GM21528 (cell line): ENCODE data around the gene ITCH.
"Not testable (repeated sequence)": the region's sequence is repeated elsewhere in the genome, so short reads cannot be mapped to it uniquely, and the experiment has no call there.

Source experiments
- ATAC-seq: cut with Tn5 transposase; IDR thresholded peaks from one replicate; pipeline ENCODE4 v1.9.1; 2021; ENCODE audit warnings: mild to moderate bottlenecking, moderate library complexity; ENCODE audit not compliant: unreplicated experiment, low FRiP score

The ITCH gene

GRCh38 chr20:34343458-34344211 is 19.4 kb upstream of the ITCH start:
- no peak for ATAC-seq

DNA sequence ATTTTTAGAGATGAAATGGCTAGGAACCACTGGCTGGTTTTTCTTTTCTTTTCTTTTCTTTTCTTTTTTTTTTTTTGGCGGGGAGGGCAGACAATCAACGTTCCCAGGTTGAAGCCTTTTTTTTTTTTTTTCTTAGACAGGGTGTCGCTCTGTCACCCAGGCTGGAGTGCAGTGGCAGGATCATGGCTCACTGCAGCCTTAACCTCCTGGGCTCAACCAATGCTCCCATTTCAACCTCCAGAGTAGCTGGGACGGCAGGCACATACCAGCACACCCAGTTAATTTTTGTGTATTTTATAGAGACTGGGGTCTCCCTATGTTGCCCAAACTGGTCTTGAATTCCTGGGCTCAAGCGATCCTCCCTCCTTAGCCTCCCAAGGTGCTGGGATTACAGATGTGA is 18.8 kb upstream of the ITCH start:
- ATAC-seq: no peak

- ATAC-seq: no peak
These were observed 17.7 kb upstream of the ITCH start for GRCh38 chr20:34345402-34345736.

- not testable (repeated sequence) for ATAC-seq
These were observed 17.1 kb upstream of the ITCH start for GRCh38 chr20:34345839-34346532.

GRCh38 chr20:34346533-34346865 is 16.6 kb upstream of the ITCH start:
- ATAC-seq: not testable (repeated sequence)

DNA sequence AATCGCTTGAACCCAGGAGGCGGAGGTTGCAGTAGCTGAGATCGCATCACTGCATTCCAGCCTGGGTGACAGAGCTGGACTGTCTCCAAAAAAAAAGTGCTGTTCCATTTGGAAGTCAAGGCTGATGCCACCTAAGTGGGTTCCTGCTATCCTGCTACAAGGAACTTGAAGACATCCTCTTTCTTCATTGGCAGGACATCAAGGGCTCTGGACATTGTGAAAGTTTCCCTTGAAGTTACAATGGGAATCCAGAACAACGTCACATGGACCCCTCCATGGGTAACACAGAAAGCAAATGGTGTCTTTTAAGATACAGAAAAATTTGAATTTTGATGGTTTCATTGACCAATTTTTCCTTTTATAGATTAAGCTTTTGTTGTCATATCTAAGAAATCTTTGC is 15.5 kb upstream of the ITCH start:
- no peak for ATAC-seq

- ATAC-seq: no peak
These were observed 13.0 kb upstream of the ITCH start for GRCh38 chr20:34350095-34350494.

DNA sequence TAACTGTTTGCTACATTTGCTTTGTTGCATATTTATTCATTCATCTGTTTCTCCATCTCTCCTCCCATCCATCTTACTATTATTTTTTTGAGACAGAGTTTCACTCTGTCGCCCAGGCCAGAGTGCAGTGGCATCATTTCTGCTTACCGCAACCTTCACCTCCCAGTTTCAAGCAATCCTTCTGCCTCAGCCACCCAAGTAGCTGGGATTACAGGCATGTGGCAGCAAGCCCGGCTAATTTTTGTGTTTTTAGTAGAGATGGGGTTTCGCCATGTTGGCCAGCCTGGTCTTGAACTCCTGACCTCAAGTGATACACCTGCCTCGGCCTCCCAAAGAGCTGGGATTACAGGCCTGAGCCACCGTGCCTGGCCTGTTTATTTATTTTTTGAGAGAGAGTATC is 9.6 kb upstream of the ITCH start:
- ATAC-seq: not testable (repeated sequence)

GRCh38 chr20:34355427-34355826 is 7.6 kb upstream of the ITCH start:
- no peak for ATAC-seq

- ATAC-seq: not testable (repeated sequence)
These were observed 3.3 kb upstream of the ITCH start for GRCh38 chr20:34359729-34360128.

DNA sequence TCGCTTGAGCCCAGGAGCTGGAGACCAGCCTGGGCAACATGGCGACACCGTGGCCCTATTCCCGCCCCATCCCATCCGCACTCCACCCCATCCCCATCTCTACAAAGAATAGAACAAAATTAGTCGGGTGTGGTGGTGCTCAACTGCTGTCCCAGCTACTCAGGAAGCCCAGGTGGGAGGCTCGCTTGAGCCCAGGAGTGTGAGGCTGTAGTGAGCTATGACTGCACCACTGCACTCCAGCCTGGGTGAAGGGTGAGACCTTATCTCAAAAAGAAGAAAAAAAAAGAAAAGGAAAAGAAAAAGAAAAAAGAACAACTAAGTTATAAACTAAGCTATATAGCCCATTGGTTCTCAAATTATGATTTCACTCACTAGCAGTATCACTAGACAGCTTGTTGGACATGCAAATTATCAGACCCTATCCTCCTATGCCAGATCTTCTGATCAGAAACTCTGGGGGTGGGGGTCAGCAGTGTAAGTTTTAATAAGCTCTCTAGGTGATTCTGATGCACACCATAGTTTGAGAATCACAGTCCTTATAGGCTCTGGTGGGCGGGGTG is 491 bp upstream of the ITCH start:
- ATAC-seq: peak; percentile 13

- ATAC-seq: peak; percentile 46
These were observed 571 bp downstream of the ITCH start for GRCh38 chr20:34363465-34364222.

DNA sequence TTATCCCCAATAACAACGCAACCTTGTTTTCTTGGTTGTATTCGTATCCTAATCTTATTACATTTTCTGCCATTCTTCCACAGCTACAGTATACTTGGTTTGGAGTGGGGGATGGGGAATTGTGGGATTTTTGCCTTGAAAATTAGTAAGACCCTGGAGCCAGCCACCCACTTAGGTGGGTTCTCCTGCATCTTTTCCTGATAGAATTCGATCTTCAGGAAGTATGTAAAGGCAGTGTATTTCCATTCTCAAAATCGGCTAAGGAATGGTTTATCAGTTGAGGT is 1.1 kb downstream of the ITCH start:
- ATAC-seq: no peak

GRCh38 chr20:34365765-34366213 is 2.7 kb downstream of the ITCH start:
- ATAC-seq: no peak

DNA sequence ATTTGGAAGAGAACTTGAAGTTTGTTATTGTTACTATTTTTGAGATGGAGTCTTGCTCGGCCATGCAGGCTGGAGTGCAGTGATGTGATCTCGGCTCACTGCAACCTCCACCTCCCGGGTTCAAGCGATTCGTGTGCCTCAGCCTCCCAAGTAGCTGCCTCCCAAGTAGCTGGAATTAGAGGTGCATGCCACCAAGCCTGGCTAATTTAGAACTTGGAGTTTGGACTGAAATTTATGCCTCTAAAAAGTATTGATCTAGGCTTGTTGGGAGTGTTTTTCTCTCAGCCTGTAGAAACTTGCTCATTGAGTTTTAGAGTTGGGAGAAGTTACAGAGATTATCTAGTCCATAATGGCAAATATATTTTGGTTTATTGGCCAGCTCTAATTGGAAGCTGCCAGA is 4.1 kb downstream of the ITCH start:
- no peak for ATAC-seq

DNA sequence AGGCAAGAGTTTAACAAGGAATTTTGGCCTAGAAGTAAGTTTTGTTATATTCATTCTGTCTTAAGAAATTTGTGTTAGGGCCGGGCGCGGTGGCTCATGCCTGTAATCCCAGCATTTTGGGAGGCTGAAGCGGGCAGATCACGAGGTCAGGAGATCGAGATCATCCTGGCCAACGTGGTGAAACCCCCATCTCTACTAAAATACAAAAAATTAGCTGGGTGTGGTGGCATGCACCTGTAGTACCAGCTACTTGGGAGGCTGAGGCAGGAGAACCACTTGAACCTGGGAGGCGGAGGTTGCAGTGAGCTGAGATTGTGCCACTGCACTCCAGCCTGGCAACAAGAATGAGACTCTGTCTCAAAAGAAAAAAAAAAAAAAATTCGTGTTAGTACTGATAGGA is 4.8 kb downstream of the ITCH start:
- not testable (repeated sequence) for ATAC-seq

DNA sequence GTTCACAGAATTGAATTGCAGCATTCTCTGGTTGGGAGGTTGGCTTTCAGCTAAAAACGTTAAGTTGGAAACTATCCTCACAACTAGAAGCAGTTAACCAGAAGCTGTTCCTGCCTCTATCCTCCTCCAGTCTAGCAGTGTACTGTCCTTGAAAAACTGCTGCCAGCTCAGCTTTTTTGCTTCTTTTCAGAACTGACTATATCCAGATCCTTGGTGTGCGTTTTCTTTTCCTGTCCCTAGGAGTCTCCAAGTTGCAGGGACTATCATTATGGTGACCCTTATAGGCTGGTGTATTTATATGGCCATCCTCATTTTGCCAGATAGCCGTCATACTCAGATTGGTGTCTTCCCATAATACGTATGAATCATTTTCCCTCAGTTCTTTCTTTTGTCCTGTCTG is 5.5 kb downstream of the ITCH start:
- ATAC-seq: no peak

GRCh38 chr20:34369265-34369664 is 6.2 kb downstream of the ITCH start:
- ATAC-seq: no peak

- ATAC-seq: no peak
These were observed 7.0 kb downstream of the ITCH start for GRCh38 chr20:34370062-34370461.

- no peak for ATAC-seq
These were observed 10.4 kb downstream of the ITCH start for GRCh38 chr20:34373445-34373844.

- ATAC-seq: no peak
These were observed 11.2 kb downstream of the ITCH start for GRCh38 chr20:34374209-34374760.
